Measurements from ENCODE around the gene SQSTM1.
A peak's percentile ranks its signal among the peaks of the same experiment; 100 is the strongest.

The SQSTM1 gene

DNA sequence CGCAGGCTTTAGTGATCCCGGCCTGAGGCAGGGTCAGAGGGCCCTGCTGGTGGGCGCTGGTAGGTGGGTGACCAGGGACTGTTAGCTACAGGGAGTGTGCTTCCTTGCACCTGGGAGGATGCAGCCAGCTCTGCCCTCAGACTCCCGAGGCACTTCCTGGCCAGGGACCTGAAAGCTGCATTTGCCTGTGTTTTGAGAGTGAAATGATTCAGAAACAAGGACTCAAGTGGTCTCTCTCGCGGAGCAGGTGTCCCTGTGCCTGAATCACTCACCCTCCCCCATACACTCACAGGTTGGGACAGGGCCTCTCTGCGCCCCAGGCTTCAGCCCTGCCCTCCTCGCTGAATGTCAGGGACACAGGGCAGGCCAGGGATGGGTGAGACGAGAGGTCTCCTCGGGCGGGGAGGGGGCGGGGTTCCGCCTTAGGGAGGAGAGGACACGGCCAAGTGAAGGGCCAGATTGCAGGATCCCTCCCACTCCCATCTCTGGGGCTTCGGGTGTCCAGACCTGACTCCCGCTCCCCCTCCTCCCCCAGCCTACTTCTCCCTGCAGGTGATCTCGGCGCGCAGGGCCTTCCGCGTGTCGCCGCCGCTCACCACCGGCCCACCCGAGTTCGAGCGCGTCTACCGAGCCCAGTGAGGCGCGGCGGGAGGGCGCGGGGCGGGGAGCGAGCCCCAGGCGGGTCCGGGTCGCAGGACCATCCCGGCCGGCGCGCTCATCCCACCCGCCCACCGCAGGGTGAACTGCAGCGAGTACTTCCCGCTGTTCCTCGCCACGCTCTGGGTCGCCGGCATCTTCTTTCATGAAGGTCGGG lies 25.4 kb upstream of the SQSTM1 start:
- no peak for DNase-seq (ENCODE audit: low read depth)

DNA sequence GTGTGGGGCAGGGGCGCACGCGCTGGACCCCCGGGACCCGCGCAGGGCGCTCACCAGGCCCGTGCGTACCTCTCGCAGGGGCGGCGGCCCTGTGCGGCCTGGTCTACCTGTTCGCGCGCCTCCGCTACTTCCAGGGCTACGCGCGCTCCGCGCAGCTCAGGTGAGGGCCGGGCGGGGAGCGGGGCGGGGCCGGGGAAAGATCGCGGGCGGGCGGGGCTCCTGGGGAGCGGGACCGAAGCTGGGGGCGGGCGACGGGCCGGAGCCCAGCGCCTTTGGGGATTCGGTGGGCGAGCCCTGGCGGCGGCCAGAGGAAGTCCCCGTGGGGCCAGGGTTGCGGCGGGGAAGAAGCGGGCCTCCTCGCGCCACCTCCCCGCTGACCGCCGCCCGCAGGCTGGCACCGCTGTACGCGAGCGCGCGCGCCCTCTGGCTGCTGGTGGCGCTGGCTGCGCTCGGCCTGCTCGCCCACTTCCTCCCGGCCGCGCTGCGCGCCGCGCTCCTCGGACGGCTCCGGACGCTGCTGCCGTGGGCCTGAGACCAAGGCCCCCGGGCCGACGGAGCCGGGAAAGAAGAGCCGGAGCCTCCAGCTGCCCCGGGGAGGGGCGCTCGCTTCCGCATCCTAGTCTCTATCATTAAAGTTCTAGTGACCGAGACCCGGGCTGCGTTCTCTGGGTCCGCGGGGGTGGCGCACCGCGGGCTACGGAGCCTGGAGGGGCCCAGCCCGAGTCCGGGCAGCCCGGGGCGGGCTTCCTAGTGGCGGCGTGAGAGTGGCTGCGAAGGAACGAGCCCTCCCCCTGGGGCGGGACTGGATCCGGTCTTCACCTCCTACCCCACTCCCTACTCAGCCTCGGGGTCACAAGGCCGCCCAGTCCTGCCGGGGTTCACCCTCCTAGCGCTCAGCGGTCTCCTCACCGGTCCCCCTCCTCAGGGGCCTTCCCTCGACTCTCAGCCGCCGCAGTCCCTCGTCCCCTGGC lies 24.6 kb upstream of the SQSTM1 start:
- peak; percentile 57 for DNase-seq (ENCODE audit: low read depth)

DNA sequence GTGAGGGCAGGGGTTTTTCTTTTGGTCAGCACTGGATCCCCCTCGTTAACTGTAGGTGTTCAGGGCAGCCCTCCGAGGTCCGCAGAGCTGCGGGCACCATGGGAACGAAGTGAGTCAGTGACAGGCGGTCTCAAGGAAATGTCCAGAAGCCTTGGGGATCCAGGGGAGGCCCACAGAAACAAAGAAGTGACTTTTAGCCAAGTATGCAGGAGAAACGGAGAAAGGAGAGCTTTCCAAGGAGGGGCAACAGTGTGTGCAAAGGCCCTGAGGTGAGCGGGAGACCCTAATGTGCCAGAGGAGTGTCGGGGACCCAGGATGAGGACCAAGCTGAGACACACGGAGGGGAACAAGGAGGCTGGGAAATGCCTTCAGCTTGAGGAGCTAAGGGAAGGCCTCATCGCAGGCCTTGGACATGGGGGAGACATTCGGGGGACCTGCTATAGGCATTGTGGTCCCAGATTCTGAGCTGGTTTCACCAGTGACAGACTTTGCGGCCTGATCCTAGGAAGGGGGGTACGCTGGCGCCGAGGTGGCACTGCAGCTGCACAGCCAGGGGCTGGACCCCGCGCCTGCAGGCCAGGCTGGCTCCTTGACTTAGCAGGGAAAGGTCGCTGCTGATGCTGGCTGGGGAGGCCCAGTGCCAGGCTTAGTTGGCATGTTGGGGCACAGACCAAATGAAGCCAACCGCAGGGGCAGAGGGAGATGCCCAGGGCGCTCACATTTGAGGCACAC lies 23.7 kb upstream of the SQSTM1 start:
- no peak for DNase-seq (ENCODE audit: low read depth)

DNA sequence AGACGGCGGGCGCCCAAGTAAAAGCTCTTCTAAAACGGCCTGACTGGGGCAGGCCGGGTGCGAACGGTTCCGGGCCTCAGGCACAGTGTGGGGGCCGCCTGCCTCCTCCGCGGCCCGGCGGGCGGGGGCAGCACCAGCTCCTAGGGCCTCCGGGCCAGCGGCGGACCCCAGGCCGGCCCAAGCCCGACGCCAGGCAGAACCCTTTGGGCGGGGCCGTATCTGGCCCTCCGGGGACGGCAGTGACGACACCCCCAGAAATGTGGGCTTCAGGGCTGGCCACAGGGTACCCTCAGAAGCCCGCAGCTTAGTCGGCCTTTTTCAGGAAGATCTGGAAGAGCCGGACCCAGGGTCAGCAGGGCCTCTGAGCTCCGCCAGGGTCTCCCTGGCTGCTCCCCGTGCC lies 23.0 kb upstream of the SQSTM1 start:
- no peak for DNase-seq (ENCODE audit: low read depth)

DNA sequence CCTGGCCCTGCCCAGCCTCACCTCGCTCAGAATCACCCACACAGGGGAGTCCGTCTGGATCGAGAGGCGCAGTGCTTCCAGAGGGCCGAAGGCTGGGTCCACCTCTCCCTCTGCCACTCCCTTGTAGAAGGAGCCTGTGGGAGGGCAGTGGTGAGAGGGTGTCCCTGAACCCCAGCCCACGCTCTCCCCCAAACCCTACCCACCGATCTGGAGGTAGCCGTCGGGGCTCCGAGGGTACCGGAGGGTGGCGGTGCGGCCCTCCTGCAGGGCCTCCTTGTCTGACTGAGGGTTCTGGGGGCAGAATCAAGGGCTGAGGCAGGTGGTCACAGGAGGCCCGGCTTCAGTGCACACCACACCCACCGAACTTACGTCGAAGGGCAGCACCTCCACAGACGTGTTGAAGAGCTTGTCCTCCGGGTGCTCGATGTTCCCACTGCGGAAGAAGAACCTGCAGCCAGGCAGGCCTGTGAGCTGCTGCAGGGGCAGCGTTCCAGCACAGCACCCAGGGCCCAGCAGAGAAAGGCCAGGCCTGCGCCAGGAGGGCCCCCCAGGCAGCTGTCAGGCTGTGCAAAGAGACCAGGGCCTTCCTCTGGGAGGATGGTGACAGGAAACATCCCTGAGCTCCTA lies 22.4 kb upstream of the SQSTM1 start:
- DNase-seq (ENCODE audit: low read depth) = no peak

DNA sequence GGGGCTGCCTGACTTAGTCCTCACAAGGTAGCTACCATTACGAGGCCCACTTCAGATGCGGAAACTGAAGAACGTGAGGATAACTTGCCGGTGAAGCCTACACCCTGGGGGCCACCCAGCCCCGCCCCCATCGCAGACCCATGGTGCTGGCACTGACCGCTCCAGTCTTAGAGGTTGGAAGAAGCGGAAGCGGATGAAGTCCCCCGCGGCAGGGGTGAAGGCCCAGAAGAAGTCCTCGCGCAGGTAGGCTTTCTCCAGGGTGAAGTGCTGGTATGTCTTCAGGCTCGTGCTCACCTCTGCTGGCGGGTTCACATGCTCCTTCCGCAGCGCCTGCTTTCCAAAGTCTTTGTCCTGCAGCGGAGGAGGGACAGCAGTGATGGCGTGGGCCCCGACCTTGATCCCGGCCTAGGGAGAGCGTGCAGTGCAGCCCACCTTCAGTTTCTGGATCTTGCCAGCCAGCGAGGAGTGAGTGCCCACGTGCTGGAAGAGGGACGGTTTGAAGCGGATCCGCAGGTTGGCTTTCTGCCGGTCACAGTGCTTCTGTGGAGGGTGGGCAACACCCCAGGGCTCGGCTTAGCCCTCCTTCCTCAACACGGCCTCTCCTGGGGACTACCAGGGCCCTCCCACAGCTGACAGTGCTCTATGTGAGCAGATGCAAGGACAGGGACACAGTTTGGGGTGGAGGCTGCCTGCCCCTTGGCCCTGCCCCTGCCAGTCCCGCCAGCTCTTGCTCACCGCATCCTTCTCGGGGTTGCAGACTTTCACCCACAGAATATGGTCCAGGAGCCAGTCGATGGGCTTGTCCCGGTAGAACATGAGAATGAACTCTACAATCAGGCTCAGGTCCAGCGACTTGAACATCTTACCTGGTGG lies 21.7 kb upstream of the SQSTM1 start:
- DNase-seq (ENCODE audit: low read depth) = no peak

DNA sequence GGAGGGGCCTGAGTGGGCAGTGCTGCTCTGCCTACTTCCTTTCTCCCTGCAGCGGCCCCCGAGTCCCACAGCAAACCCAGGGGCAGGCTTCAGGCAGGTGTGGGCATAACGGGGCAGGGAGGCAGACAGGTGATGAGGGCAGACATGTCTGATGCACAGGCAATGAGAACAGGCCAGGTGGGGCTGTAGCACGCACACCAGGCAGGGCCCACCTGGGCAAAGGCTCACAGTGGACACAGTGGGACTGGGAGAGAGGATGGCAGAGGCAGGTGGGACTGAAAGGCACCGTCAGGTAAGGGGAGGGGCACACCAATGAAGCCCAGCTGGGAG lies 21.1 kb upstream of the SQSTM1 start:
- no peak for DNase-seq (ENCODE audit: low read depth)

DNA sequence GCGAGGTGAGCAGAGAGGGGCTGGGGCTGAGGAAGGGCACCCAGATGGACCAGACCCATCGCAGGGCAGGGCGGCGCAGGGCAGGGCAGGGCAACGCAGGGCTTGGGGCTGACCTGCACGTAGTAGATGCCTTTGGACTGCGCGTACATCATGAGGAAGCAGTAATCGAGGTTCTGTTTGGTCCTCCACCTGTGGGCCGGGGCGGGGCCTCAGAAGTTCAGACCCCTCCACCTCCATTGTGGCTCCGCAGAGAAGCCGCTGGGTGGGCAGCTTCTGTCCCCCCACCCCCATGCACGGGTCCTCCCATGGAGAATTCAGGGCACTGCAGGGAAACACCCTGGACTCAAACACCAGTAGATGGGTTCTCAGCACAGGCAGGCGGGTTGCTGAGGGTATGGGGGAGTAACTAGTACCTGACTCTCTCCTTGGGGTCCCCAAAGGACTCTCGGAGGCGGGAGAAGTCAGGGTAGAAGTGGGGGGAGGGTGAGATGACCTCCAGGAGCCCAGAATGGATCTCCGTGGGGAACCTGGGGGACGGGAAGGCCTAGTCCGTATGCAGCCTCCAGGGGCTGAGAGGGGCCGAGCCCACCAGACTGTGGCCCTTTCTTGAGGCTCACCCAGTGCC lies 20.5 kb upstream of the SQSTM1 start:
- DNase-seq (ENCODE audit: low read depth) = no peak

DNA sequence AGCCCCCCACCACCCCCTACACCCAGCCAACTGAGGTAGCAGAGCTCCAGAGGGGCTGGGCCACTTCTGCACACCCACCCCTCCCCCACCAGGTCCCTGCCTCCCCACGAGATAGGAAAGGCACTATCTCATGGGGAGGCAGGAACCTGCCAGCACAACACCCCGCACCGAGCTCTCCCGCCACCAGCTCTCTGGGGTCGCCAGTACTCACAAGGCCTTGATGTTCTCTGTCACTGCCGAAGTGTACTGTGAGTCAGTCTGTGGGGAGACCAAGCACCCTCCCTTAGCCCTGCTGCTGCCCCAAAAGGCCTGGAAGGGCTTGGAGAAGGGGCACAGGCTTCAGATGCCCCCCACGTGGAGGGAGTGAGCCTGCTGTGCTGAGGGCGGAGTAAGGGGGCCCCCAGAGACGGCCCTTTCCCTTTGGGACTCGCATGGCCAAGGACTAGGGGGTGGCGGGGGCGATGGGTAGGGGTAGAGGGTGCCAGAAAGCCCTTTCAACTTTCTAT lies 20.0 kb upstream of the SQSTM1 start:
- DNase-seq (ENCODE audit: low read depth) = no peak

DNA sequence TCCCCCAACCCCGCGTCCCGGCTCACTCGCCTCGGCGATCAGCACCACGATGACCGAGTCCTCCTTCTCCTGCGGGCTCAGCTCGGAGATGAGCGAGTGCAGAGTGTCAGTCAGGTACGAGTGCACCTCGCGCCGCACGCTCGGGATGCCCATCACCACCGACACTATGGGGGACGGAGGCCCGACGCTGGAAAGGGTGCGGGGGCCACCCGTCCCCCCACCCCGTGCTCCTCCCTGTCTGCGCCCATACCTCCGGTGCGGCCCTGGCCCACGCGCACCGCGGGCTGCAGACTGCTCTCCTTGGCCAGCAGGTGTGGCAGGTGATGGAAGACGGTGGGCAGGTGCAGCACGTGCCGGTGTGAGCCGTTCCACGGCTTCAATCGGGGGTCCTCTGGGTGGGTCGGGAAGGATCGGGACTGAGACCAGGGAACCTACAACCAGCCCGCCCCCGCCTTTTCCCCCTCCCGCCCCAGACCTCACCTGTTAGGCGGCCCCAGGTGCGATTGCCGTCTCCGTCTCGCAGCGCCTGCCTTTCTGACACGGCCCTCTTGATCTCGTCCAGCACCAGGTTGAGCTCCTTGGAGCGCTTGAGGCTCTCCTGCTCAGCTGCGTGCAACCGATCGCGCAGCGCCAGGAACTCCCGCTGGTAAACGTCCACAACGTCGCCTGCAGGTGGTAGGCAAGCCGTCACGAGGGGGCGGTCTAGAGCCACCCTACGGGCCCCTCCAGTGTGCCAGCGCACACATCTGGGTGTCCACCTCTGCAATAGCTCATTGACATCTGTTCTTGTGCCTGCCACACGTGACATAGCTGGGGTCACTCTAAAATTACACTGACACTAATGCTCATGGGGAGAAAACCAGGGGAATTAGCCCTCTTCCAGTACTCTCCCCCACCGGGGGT lies 19.1 kb upstream of the SQSTM1 start:
- DNase-seq (ENCODE audit: low read depth) = peak; percentile 55

DNA sequence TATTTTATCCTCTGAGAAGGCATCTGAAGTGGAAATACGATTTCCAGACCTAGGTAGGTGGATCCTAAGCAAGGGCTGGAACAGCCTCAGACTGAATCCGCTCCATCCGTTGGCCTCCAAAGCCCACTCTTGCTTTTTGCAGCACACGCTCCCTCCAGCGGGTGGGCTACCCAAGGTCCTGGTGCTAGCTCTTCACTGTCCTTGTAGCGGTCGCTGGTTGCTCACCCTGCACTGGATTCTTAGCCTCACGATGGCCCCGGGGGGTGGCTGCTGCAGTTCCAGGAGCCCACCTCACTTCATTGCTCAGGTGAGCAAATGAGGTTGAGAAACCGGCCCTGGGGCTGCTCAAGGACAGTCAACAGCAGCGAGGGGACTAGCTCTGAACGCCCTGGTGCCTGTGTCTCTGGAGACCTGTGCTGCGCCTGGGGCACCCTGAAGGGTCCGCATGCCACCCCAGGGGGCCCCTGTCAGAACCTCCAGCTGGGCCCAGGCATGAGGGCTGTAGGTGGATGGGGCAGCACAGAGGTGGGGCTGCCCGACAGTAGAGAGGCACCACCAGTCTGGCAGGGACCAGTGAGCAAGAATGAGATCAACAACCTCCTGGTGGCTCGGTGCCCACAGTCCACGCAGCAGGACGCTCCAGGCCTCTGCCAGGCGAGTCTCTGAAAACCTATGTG lies 18.4 kb upstream of the SQSTM1 start:
- no peak for DNase-seq (ENCODE audit: low read depth)

DNA sequence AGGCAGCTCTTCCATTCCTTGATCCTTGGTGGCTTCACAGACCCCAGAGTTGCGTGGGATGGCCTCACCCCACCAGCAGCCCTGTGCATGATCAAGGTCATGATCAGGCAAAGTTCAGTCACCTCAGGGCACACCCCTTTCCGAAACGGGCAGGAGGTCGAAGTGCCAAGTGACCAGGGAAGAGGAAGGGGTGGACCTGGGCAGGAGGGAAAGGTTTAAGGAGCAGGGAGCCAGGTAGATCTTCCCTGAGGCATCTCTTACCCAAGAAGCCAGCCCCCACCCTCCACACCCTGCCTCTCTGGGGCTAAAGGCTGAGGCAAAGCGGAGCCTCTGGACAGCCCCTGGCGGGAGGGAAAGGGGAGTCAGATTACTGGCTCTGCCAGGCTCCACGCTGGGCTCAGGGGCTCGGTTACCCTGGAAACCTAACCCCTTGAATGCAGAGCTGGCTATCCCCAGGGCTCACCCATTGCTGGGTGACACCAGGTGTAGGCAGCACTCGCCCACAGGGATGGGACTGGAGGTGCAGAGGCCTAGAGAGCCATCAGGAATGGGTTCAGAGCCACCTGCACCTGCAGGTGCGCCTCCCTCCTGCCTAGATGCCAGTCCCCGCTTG lies 17.6 kb upstream of the SQSTM1 start:
- no peak for DNase-seq (ENCODE audit: low read depth)

DNA sequence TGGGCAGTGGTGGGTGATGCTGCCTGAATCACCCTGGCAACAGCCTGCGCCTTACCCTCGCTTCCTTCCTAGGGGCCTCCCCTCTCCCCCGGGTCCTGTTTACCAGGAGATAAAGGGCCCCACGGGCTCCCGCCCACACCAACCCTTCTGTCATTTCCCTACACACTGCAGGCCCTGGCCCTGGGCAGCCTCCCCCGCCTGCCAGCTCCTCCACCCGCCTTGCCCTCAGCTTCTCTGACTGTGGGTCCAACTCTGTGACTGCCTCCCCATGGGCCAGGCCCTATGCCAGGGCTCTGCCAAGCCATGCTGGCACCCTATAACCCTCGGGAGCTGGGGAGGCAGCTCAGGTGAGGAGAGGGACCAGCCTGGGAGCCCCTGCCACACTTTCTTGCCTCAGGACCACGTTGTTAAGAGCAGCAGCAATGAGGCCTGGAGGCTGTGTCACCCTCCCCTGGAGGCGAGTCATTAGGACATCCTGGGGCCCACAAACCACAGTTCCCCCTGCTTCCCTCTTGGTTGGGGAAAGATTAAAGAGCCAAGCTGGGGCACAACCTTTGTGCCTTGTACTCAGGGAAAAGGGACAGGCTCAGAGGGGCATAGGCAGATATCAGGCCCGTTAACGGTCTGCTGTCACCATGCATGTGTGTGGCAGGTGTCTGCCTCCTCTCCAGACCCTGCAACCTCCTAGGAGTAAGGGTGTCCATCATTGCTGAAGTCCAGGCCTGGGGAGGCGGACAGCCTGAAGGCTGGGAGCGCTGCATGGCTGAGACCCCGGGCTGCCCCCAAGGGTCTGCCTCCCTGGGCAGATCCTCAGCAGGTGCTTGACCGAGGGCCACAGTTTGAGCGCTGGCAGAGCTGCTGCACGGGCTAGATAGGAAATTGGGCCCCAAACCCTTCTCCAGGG lies 16.8 kb upstream of the SQSTM1 start:
- no peak for DNase-seq (ENCODE audit: low read depth)

DNA sequence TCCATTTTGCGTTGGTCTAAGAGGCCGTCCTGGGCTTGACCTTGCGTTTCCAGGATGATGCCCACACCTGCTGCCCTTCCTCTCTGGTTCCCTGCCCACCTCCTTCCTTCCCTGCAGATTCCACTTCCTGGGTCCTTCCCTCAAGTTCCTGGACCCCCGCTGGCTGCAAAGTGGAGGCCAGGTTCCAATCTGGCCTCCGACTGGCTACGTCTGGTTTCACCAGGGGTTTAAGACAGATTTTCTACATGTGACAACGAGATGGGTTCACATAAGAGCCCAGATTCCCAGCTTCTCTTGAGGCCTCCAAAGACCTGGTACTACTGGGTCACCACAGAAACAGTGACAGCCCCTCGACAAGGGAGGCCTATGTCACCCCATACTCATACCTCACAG lies 16.2 kb upstream of the SQSTM1 start:
- DNase-seq (ENCODE audit: low read depth) = no peak

DNA sequence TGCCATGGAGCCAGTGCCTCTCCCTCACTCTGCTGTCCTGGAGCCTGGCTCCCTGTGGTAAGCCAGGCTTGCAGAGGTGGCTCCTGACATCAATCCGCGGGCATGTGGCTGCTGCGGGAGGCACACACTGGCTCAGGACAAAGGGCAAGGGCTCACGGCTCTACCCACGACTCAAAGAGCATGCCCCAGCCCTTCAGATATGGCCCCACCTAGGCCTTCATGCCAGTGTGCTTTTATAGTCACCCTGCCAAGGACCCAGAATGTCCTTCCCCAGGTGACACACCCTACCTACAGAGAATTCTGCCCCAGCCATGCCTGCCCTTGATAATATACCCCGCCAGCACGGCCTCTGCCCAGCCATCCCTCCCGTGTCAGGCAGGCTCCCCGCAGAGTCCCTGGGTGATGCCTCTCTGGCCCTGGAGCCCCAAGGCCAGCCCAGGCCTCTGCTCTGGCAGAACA lies 15.6 kb upstream of the SQSTM1 start:
- no peak for DNase-seq (ENCODE audit: low read depth)

DNA sequence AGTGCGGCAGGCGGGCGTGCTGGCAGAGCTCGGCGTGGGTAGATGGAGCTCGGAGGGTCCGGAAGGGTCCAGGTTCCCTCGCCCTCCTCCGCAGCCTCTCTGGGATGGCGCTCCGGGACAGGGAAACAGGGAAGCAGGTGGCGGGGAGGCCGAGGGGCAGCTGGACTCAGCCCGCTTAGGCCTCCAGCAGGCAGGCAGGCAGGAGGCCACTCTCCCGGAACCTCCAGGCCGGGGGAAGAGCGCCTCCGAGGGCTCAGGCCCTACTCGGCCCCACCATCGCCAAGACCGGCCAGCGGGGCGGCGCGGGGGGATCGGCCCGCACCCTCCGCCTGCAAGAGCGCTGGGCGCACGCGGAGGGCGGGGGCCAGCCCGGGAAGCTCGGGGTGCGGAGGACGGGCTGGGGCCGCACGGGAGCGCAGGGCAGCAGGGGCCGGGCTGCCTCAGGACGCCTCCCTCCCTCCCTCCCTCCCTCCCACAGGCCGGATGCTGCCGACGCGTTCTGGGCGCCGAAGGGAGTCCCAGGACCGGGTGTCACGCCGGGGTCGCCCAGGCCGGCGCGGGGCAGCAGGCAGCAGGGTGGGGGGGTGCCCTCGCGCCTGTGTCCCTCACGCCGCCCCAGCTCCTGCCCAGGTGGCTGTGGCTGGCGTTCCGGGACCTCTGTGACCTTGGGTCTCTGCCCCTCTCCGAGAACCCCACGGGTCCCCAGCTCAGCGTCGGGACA lies 15.0 kb upstream of the SQSTM1 start:
- no peak for DNase-seq (ENCODE audit: low read depth)
